HCT116 (cell line): Measurements from ENCODE around the gene XPOT. TPM values are rescaled to one million over a fixed set of nuclear protein-coding genes. Genes with fewer than 3 reads are reported as not detected.

Source experiments
- ATAC-seq: fragments of 200-7000 bp; cut with Tn5 transposase; 2 replicates; pipeline ENCODE4 v1.9.1; 2020; ENCODE audit warnings: mild to moderate bottlenecking, moderate library complexity
- BruUV-seq: library from RNA; stranded (reverse); fragments of 400-500 nt; replicated peaks from 2 replicates; lab custom pipeline; 2021; lab: Mats Ljungman, UMichigan
- CTCF ChIA-PET: fragments of 300-600 bp; sonication (Branson Sonifier 250); formaldehyde crosslinking; loops from one replicate; lab custom pipeline; 2021; ENCODE audit warnings: antibody characterized with exemption; lab: Charles Lee
- POLR2A ChIA-PET: fragments of 300-600, 350-600 bp; sonication (Branson Sonifier 250); formaldehyde crosslinking; loops from one replicate; lab custom pipeline; 2021; ENCODE audit warnings: antibody characterized with exemption; lab: Charles Lee
- RAD21 ChIA-PET, 2 experiments: fragments of 300-600 bp; sonication (Branson Sonifier 250); formaldehyde crosslinking; loops; one replicate each; lab custom pipeline; 2023; ENCODE audit warnings: low total read pairs in 2 of 2; ENCODE audit not compliant: uncharacterized antibody in 2 of 2, unreplicated experiment in 2 of 2, low non-redundant PET in 1 of 2; lab: Charles Lee
- DNase-seq: peaks from one replicate; pipeline ENCODE4 v3.0.0-alpha.2; 2010; ENCODE audit warnings: low read depth, low spot score
- H2AFZ ChIP-seq: fragments of 200-600 bp; shearing (Covaris generic), sonication (generic); 2 replicates; pipeline ENCODE4 v1.6.1; 2017; ENCODE audit warnings: low read depth, mixed run types, mixed read lengths, antibody characterized with exemption, low read length; ENCODE audit not compliant: poor library complexity, severe bottlenecking
- H3K27ac ChIP-seq: 2 replicates; pipeline ENCODE4 v1.5.1; 2012; ENCODE audit warnings: low read depth, low read length
- H3K27me3 ChIP-seq: fragments of 200-600 bp; sonication (generic); 2 replicates; pipeline ENCODE4 v1.6.1; 2016; ENCODE audit warnings: mixed run types, low read length, mixed read lengths; ENCODE audit not compliant: insufficient read depth
- H3K36me3 ChIP-seq, 2 experiments: fragments of 200-500 bp in 1 of 2; fragments of 200-600 bp in 1 of 2; sonication (Bioruptor generic) in 1 of 2; sonication (generic) in 1 of 2; 2 replicates each; pipeline versions ENCODE4 v1.5.1 to v1.6.1; 2014 to 2016; ENCODE audit warnings: low read length in 2 of 2, inconsistent platforms in 1 of 2, mixed read lengths in 1 of 2, mixed run types in 1 of 2; ENCODE audit not compliant: insufficient read depth in 2 of 2, control insufficient read depth in 1 of 2
- H3K4me1 ChIP-seq, 2 experiments: fragments of 200-600 bp in 1 of 2; sonication (generic) in 1 of 2; 2 replicates each; pipeline versions ENCODE4 v1.5.1 to v1.6.1; 2012 to 2017; ENCODE audit warnings: low read length in 2 of 2, inconsistent platforms in 1 of 2, mild to moderate bottlenecking in 1 of 2, mixed read lengths in 1 of 2, mixed run types in 1 of 2, moderate library complexity in 1 of 2; ENCODE audit not compliant: insufficient read depth in 2 of 2, control insufficient read depth in 1 of 2
- H3K4me2 ChIP-seq: fragments of 200-600 bp; sonication (generic); 2 replicates; pipeline ENCODE4 v1.6.1; 2017; ENCODE audit warnings: mixed run types, low read length, mixed read lengths
- H3K4me3 ChIP-seq, 2 experiments: fragments of 200-600 bp in 1 of 2; sonication (generic) in 1 of 2; replicated peaks in 1 of 2; 2 replicates each; pipeline ENCODE4 v1.5.1; 2011 to 2016; ENCODE audit warnings: low read length in 2 of 2, control low read depth in 1 of 2, low read depth in 1 of 2, mild to moderate bottlenecking in 1 of 2, mixed read lengths in 1 of 2, mixed run types in 1 of 2
- H3K79me2 ChIP-seq: fragments of 200-600 bp; sonication (generic); 2 replicates; pipeline ENCODE4 v1.6.1; 2017; ENCODE audit warnings: mild to moderate bottlenecking, mixed run types, low read length, moderate library complexity, mixed read lengths; ENCODE audit not compliant: insufficient read depth
- H3K9ac ChIP-seq: fragments of 200-600 bp; sonication (generic); 2 replicates; pipeline ENCODE4 v1.6.1; 2016; ENCODE audit warnings: low read length, mixed read lengths
- H3K9me2 ChIP-seq: fragments of 200-600 bp; sonication (generic), shearing (Covaris generic); 2 replicates; pipeline ENCODE4 v1.6.1; 2017; ENCODE audit warnings: mixed run types, mild to moderate bottlenecking, moderate library complexity; ENCODE audit not compliant: insufficient read depth
- H3K9me3 ChIP-seq, 2 experiments: fragments of 200-500 bp in 1 of 2; fragments of 200-600 bp in 1 of 2; sonication (Bioruptor generic) in 1 of 2; sonication (generic) in 1 of 2; 2 replicates each; pipeline ENCODE4 v1.6.1; 2014 to 2017; ENCODE audit warnings: low read length in 2 of 2, mixed read lengths in 2 of 2, inconsistent platforms in 1 of 2, low read depth in 1 of 2, mild to moderate bottlenecking in 1 of 2, mixed run types in 1 of 2, moderate library complexity in 1 of 2; ENCODE audit not compliant: control insufficient read depth in 1 of 2, insufficient read depth in 1 of 2
- H4K20me1 ChIP-seq: fragments of 200-600 bp; sonication (generic), shearing (Covaris generic); 2 replicates; pipeline ENCODE4 v1.6.1; 2017; ENCODE audit warnings: mixed run types, mild to moderate bottlenecking, moderate library complexity; ENCODE audit not compliant: insufficient read depth
- EGR1 ChIP-seq: IDR thresholded peaks from 2 replicates; pipeline ENCODE4 v1.6.1; 2012; ENCODE audit warnings: low read depth
- EZH2phosphoT487 ChIP-seq: fragments of 200-600 bp; IDR thresholded peaks from 2 replicates; pipeline ENCODE4 v1.6.1; 2018; ENCODE audit warnings: antibody characterized with exemption, borderline replicate concordance
- JUND ChIP-seq: IDR thresholded peaks from 2 replicates; pipeline ENCODE4 v1.6.1; 2012
- POLR2AphosphoS5 ChIP-seq: IDR thresholded peaks from 2 replicates; pipeline ENCODE4 v1.6.1; 2011; ENCODE audit warnings: mild to moderate bottlenecking, low read depth, low read length, moderate library complexity
- TCF7L2 ChIP-seq: IDR thresholded peaks from 2 replicates; pipeline ENCODE4 v1.7.0; 2011; ENCODE audit warnings: borderline replicate concordance, inconsistent platforms; ENCODE audit not compliant: insufficient read depth, insufficient read length; ENCODE audit errors: extremely low read depth
- ZFX ChIP-seq: fragments of 450-650 bp; IDR thresholded peaks from 2 replicates; pipeline ENCODE4 v1.6.1; 2017
- ZNF274 ChIP-seq: fragments of 200-500 bp; sonication (Bioruptor generic); IDR thresholded peaks from 2 replicates; pipeline ENCODE4 v1.6.1; 2014; ENCODE audit warnings: mild to moderate bottlenecking, low read depth, low read length, inconsistent platforms
- intact Hi-C: fragments of 100-400 bp; cut with micrococcal nuclease; formaldehyde crosslinking; loops from 2 replicates; pipeline ENCODE4 v1.10.0; 2022
- total RNA-seq: library from RNA; stranded (reverse); gene quantifications from one replicate; pipeline ENCODE4 v1.2.1, GENCODE V29; 2021; ENCODE audit not compliant: unreplicated experiment
- TF ChIP-seq, protein P1 (sequence below): IDR thresholded peaks from 2 replicates; pipeline ENCODE4 v1.6.1; 2012; ENCODE audit warnings: low read depth

XPOT gene
- total RNA-seq, 1 experiment from 2014 or later, result 120 TPM

DNA sequence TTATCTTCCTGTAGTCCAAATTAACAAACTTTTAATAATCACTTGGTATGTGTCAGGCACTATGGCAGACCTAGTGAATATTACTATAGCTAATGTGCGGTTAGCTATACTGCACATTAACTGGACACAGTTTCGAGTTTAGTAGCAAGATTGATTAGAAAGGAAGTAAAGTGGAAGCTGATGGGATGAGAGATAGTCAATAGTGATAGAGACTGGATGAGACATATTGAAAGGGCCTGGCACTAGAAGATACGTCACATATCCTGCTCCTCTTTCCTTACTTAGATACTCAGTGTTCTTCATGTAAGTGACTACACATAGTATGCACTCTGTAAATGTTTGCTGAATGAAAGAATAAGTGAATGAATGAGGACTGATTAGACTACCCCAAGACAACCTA, 53.3 kb downstream of the XPOT start:
- ChIA-PET POLR2A (no interaction called here), RAD21 (no interaction called here), CTCF (no interaction called here)
- no peak overlapping the region for H3K4me2 ChIP-seq
- no peak overlapping the region for H2AFZ ChIP-seq
- intact Hi-C loops, result loop anchor here (10.0 kb wide), 1 partner anchor 147 kb away; no protein-coding TSS in a partner anchor
- H3K27me3 ChIP-seq, result no peaks in the 10 kb centered on the region
- H3K9me2 ChIP-seq, result no peaks in the 10 kb centered on the region
- DNase-seq, result no peak
- ATAC-seq, result no peak
- BruUV-seq, result no TSS peak
- no peaks in the 10 kb centered on the region for H3K9me3 ChIP-seq
- H4K20me1 ChIP-seq, result no peaks in the 10 kb centered on the region; the same call in 1 of the 2 replicates
- no peak overlapping the region for H3K9ac ChIP-seq
- peaks cover 6 to 27% of the 10 kb centered on the region in 2 experiments; a peak in 3 of 4 replicates for H3K36me3 ChIP-seq
- H3K4me1 ChIP-seq, result peaks cover 7 to 9% of the 10 kb centered on the region in 2 experiments
- TF ChIP-seq, protein P1, sequence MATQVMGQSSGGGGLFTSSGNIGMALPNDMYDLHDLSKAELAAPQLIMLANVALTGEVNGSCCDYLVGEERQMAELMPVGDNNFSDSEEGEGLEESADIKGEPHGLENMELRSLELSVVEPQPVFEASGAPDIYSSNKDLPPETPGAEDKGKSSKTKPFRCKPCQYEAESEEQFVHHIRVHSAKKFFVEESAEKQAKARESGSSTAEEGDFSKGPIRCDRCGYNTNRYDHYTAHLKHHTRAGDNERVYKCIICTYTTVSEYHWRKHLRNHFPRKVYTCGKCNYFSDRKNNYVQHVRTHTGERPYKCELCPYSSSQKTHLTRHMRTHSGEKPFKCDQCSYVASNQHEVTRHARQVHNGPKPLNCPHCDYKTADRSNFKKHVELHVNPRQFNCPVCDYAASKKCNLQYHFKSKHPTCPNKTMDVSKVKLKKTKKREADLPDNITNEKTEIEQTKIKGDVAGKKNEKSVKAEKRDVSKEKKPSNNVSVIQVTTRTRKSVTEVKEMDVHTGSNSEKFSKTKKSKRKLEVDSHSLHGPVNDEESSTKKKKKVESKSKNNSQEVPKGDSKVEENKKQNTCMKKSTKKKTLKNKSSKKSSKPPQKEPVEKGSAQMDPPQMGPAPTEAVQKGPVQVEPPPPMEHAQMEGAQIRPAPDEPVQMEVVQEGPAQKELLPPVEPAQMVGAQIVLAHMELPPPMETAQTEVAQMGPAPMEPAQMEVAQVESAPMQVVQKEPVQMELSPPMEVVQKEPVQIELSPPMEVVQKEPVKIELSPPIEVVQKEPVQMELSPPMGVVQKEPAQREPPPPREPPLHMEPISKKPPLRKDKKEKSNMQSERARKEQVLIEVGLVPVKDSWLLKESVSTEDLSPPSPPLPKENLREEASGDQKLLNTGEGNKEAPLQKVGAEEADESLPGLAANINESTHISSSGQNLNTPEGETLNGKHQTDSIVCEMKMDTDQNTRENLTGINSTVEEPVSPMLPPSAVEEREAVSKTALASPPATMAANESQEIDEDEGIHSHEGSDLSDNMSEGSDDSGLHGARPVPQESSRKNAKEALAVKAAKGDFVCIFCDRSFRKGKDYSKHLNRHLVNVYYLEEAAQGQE, result no peak
- TF ChIP-seq EZH2phosphoT487, result no peak
- no peak overlapping the region for H3K27ac ChIP-seq
- peaks cover 91% of the 10 kb centered on the region for H3K79me2 ChIP-seq
- no peak overlapping the region for H3K4me3 ChIP-seq

DNA sequence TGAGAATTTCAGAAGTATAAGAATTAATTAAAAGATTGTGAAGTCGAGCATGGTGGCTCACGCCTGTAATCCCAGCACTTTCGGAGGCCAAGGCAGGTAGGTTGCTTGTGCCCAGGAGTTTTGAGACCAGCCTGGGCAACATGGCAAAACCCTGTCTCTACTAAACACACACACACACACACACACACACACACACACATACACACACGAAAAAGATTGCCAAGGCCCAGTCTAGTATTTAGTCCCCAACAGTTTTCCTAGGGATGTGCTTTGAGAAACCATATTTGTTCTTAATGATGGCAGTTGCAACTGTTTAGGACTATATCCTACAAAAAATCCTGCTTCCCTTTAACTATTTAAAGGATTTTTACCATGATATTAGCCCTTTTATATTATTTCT, 53.7 kb downstream of the XPOT start:
- peaks cover 7 to 9% of the 10 kb centered on the region in 2 experiments for H3K4me1 ChIP-seq
- ATAC-seq (no peak), DNase-seq (no peak)
- H4K20me1 ChIP-seq, result no peaks in the 10 kb centered on the region; the same call in 1 of the 2 replicates
- H3K27ac ChIP-seq, result no peak overlapping the region
- no peaks in the 10 kb centered on the region for H3K9me2 ChIP-seq
- no peaks in the 10 kb centered on the region for H3K9me3 ChIP-seq
- H3K27me3 ChIP-seq, result no peaks in the 10 kb centered on the region
- H2AFZ ChIP-seq, result no peak overlapping the region
- CTCF ChIA-PET, result no interaction called here
- peaks cover 86% of the 10 kb centered on the region for H3K79me2 ChIP-seq
- RAD21 ChIA-PET, result no interaction called here
- no peak overlapping the region for H3K9ac ChIP-seq
- POLR2A ChIA-PET, result no interaction called here
- no peak for TF ChIP-seq JUND
- TF ChIP-seq ZFX, result no peak
- TF ChIP-seq TCF7L2, result no peak
- TF ChIP-seq POLR2AphosphoS5, result no peak
- TF ChIP-seq ZNF274, result no peak
- no peak for TF ChIP-seq EGR1
- BruUV-seq, result no TSS peak
- no peak overlapping the region for H3K4me2 ChIP-seq
- intact Hi-C loops, result loop anchor here (10.0 kb wide), 1 partner anchor 147 kb away; no protein-coding TSS in a partner anchor
- H3K36me3 ChIP-seq, result peaks cover 6 to 27% of the 10 kb centered on the region in 2 experiments; a peak in 3 of 4 replicates
- H3K4me3 ChIP-seq, result no peak overlapping the region
